NCI-H345 treated with DMSO at 0.1 percent for 48 hours (cell line): ENCODE results near the gene HTR2C.
A peak's percentile ranks its signal among the peaks of the same experiment; 100 is the strongest.
"Not testable (repeated sequence)": the region's sequence is repeated elsewhere in the genome, so short reads cannot be mapped to it uniquely, and the experiment has no call there.

Experiments used
- DNase-seq: peaks from one replicate; lab custom pipeline; 2025; ENCODE audit not compliant: unreplicated experiment; lab: John Stamatoyannopoulos, UW

Gene HTR2C

DNA sequence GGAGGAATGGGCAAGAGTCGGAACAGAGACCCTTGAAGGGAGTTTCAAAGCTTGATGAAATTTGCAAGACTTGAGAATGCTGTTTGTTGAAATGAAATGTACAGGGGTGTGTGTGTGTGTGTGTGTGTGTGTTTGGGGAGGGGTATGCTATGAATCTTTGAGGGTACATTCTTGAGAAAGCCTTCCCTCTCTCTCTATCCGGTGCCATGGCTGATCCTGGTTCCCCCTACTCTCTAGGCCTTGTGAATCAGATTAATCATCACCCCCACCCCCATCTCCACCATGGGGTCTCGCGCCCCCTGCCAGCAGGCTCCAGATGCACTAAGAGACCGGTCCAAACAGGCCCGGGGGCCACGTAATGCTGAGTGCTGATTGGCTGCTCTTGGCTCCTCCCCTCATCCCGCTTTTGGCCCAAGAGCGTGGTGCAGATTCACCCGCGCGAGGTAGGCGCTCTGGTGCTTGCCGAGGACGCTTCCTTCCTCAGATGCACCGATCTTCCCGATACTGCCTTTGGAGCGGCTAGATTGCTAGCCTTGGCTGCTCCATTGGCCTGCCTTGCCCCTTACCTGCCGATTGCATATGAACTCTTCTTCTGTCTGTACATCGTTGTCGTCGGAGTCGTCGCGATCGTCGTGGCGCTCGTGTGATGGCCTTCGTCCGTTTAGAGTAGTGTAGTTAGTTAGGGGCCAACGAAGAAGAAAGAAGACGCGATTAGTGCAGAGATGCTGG lies at the start of gene HTR2C:
Gene HTR2C (plus strand): TSS at position 441 of the 729 bp plus-strand sequence. CDS start 142,851 bp downstream, outside the sequence.
- DNase-seq = no peak

DNA sequence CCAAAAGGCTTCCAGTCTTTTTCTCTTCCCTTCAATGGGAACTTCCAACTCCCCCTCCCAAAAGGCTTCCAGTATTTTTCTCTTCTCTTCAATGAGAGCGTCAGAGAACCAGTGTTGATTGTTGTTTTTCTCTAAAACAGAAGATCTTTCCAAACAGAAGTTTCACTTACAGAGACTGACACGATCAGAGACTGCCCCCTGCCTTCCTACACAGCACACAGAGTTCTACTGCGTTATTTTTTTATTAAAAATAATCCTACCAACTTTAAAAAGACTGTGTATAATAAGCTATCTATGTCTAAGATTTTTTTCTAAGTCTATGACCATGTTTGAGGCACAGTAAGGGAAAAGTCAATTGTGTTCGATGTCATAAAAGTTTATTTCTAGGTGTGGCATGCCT lies 3.5 kb upstream of the HTR2C start:
- DNase-seq = no peak

DNA sequence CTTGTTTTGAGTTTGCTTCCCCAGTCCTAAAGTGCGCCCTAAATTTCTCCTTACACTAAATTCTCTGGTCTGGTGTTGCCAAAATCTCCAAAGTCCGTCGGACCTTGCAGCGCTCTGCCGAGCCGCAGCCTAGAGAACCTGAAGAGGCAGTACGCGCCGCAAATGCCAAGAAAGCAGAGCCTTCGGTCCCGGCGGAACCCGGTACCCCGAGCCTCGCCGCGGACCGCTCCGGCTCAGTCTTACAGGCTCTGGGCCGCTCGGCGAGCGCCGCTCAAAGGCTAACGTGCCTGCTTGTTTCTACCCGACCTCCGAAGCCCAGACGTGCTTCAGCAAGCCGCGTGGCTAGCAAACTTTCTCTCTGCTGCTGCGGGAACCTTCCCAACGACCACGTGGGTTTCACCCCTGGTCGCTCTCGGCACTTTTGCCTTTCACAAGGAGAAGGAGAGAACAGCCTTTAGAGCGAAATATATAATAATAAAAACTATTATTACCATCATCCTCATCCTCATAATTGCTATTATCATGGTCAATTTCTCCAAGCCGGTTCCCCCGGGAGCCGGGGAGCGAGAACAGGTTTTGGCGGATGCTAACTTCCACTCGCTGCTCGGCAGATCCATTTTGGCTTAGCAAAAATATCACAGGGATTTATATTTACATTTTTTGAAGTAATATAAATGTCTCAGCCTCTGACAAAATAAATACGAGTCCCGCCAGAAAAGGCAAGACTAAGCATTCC lies 2.2 kb upstream of the HTR2C start:
- DNase-seq = no peak

DNA sequence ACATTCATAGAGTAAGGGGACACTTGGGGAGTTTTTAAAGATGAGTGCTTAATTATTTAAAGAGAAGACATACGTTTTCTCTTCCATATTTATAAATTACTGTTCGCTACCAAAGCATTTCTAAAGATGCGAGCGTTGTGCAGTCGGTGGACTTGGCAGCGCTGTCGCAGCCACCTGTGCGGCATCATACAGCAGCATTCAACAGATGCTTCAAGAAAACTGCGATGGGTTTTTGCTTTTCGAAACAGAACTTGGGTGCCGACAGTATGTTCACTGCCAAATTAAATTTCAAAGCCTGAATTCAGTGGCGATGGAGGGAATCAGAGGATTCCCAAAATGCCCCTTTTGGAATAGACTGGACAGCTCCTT lies 1.6 kb upstream of the HTR2C start:
- no peak for DNase-seq

DNA sequence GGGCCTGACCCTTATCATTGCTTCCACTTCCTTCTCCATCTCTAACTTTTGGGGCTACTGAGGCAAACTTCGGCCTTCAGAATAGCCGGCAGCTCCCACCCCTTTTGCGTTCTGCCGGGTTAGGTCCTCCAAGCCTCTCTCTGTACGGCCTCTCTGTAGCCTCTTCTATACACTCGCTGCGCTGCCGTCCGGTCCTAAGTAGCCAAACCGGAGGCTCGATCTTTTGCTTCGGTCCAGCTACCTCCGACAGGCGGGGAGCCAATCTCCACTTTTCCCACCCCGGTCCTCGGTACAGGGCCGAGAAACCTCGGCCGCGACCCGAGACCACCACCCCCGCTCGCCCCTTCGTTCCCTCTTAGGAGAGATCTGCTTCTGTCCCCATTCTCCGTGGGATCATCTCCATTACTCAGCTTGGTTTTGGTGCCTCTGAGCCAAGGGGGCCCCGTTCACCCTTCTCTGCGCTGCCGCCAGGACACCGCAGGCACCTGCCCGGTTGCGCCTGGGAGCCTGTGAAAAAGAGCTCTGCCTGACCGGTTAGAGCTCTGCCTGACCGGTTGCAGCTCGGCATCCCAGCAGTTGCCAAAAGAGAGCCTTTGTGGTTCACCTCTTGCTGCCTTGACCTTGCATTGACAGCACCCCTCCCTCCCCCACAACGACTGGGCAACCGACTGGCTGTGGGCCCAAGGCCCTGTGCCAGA lies 1.0 kb upstream of the HTR2C start:
- no peak for DNase-seq

DNA sequence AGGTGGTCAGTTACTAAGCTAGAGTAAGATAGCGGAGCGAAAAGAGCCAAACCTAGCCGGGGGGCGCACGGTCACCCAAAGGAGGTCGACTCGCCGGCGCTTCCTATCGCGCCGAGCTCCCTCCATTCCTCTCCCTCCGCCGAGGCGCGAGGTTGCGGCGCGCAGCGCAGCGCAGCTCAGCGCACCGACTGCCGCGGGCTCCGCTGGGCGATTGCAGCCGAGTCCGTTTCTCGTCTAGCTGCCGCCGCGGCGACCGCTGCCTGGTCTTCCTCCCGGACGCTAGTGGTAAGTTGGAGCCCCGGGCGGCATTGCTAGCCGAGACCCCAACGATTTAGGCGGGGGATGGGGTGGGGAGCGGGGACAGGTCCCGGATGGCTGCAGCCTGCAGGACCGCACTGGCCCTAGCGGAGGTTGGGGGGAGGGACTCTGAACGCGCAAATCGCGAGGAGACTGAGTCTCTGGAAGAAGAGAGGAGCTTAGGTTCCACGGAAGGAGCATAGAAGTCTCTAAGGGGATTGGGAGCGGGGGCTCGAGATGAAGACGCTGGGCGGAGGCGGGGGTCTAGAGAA lies 573 bp downstream of the HTR2C start:
- no peak for DNase-seq

DNA sequence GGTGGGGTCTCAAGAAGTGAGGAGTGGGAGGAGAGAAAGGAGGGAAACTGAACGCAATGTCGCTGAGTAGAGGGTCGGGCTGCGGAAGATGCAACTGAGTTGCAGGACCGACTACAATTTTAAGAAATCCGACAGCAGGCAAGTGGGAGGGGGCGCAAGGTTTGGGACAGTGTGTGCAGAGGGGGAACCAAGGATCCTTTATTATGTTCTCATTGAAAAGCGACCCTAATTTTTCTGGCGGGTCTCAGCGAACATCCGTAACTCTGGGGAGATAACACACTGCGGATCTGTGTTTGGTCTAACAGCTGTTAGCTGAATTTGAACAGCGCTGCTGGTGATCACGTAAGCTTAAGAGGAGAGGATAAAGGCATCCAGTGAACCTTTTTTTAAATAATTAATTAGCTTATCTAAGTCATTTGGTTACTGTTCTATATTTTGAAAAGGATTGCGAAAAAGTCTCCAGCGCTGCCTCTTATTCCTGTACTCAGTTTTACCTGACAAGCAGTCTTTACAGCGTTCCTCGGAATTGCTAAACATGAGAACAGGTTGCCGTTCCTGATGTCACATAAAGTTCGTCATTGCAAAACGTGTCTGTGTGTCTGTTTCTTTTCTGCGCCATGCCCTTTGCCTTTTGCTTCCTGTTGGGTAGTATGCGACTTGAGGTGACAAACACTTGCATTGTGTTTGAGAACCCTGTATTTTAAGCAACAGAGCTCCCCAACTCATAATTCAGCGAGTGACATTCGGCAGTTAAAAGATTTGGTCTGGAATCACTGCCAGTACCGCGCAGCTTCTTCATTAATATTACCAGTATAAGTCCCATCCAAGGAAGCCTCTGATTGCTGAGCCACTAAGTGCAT lies 1.3 kb downstream of the HTR2C start:
- DNase-seq = no peak

DNA sequence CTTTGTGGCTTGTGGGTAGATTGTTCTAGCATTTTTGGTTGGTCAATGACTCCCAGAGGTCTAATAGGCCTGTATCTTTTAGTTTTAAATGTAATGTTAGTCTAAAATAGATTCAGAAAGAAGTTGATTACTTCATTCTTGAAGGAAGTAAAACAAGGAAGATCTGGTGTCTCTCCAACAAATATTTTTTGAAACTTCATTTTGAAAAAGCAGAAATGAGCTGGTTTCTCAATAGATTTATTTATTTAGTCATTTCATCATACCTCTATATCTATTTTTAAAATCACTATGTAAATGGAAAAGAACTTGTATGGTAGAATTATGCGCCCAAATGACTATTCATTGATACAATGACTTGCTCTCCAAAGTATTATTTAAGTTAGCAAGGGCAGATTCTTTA lies 7.2 kb downstream of the HTR2C start:
- DNase-seq = no peak

DNA sequence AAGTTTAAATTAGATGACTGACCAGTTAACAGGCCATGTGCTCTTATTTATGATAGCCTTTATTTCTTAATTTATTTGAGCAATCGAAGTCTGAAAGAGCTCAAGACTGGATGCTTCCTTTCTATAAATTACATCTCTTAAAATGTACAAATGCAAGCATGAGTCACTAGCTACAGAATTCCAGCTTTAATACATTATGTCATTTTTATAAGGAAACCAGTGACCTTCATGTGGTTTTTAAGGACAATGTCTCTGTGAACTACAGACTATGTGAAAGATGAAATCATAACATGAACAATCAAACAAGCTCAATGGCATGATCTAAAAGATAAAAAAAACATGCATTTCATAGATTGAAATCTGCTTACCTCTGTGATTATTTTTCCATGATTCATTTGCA lies 15.4 kb downstream of the HTR2C start:
- no peak for DNase-seq

DNA sequence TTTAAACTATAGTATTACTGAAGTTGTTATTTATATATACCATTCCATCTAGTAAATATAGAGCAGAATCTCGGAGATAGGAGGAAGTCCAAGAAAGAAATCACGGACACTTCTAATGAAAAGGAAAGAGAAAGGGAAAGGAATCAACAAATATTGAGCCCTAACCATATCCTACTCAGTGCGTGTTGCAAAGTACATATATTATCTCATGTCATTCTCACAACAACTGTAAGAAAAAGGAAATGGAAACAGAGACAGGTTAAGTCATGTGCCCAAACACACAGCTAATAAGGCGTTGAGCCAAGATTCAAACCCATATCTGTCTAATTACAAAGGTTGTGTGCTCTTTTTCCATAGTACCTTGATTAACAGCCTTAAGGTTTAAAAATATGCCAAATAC lies 16.0 kb downstream of the HTR2C start:
- DNase-seq = no peak

DNA sequence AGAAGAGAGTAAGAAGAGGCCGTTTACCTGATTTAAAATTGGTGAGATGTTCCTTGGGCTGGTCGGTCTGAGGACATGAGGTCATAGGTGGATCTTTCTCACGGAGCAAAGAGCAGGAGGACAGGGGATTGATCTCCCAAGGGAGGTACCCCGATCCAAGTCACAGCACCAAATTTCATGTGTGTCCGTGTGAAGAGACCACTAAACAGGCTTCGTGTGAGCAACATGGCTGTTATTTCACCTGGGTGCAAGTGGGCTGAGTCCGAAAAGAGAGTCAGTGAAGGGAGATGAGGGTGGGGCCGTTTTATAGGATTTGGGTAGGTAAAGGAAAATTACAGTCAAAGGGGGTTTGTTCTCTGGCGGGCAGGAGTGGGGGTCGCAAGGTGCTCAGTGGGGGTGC lies 22.7 kb downstream of the HTR2C start:
- DNase-seq = not testable (repeated sequence)

DNA sequence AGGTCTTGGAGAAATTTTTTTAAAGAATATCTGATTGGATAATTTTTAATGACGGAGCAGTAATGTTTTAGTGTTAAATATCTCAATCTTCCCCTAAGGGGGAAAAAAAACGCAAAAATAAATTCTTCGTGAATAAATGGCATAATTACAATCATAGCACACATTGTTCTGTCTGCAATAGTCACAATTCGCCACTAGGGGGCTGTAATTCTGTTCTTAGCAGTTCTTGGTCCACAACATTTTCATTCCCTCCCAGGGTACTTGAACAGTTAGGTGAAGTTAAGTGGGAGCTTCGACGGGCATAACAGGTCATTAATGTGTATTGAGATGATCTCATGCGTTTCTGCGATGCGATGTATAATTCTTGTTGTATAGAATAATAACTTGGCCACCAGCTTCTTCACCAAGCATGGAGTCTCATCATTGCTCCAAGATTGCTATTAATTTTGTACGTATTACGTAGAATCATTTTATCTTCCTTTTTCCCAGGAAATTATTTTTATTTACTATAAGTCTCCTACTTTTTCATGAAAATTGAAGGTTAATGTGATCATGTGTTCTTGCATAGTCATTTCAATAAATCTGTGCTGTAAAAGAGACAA lies 27.2 kb downstream of the HTR2C start:
- peak; percentile 0 for DNase-seq

DNA sequence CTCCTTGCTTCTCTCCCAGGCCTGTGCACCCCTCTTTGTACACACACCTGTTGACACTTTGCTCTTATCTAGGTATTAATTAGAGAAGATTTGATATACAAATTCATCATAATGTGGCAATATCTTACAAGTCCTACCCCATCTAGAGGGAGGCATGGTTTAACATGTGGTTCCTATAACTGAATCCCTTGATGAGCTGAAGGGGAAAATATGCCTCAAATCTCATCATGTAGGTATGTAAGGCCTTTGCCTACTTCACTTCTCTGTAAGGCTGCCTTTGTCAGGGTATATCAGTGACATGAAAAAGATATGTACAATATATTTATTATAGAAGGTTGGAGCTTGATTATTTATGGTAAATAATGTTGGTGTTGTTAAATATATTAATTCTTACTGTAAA lies 31.9 kb downstream of the HTR2C start:
- DNase-seq = no peak

DNA sequence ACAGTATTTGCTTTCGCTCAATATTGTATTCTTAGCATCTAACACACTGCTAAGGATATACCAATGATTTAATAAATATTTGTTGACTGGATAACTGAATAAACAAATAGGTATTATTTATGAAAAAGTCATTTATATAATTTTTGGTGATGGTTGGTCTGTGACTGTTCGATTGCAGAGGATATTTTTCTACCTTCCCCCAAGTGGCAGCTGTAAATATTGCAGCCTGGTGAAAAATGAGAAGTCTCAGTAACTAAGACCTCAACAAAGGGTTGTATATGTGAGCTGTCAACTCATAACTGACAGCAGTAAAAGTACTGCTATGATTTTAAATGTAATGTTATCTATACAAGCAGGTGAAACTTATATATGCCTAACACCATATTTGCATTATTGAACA lies 36.0 kb downstream of the HTR2C start:
- no peak for DNase-seq

DNA sequence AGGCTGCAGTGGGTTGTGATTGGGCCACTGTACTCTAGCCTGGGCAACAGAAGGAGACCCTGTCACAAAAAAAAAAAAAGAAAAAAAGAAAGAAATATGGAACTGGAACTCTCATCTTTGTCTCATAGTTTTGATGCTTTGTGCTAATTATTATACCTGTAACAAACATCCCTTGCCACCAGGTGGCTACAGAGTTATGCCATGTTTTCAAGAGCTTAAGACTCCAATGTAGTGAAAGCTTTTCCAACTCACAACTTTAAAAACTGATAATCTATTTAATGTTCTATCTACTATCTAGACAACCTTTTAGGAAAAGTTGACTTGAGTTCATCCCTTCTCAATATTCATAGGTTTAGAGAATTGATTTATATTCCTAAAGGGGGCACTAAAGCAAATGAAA lies 42.4 kb downstream of the HTR2C start:
- DNase-seq = no peak

DNA sequence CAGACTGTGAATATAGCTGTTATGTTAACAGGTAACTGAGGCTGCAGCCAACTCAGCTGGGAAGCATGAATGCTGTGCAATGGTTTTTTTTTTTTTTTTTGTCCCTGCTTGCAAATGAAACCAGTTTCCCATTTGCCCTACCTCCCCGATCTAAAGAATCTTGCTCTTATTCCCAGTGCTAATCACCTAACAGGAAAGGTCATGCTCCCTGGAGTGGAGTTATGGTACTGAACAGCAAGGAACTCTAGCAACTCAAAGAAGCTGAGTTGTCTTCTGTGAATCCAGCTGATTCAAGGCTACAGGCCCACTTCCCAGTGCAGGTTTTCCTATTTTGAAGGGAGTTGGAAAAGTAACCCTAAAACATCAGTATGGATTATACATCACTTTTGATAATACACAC lies 52.1 kb downstream of the HTR2C start:
- no peak for DNase-seq

DNA sequence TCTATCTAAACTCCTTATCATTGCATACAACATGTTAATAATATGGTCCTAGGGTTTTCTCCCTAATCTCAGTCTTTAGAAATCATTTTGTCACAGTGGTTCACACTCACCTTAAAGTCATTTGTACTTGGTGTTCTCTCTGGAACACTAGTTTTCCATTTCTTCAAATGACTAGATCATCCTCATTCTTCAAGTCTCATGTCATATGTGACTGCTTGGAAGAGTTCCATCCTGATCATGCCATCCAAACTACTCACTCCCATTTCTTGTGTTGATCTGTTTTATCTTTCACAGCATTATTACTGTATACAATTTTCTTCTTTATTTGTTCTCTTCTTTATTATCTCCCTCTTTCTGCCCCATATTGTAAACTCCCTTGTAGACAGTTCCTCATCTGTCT lies 66.5 kb downstream of the HTR2C start:
- no peak for DNase-seq

DNA sequence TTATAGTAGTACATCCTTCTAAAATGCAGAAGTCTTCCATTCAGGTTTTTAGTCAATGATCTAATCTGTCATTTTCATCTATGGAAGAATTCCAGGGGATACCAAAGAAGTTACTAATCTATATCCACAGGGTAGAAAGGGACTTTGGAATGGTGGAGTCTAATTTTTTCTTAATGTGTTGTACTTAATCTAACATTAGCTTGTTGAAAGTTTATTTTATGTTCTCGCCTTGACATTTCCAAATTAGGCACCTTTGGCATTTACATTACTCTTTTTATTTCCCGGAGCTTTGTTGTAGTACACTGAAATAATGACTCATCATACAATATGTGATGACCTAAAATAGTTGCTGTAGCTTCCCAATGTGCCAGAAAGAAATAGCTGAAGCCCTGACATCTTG lies 91.5 kb downstream of the HTR2C start:
- DNase-seq = no peak

DNA sequence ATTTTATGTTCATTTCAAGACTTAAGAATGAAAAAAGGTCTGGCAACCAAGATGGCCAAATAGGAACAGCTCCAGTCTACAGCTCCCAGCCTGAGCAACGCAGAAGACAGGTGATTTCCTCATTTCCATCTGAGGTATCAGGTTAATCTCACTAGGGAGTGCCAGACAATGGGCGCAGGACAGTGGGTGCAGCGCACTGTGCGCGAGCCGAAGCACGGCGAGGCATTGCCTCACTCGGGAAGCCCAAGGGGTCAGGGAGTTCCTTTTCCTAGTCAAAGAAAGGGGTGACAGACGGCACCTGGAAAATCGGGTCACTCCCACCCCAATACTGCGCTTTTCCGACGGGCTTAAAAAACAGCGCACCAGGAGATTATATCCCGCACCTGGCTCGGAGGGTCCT lies 116.6 kb downstream of the HTR2C start:
- DNase-seq = not testable (repeated sequence)

DNA sequence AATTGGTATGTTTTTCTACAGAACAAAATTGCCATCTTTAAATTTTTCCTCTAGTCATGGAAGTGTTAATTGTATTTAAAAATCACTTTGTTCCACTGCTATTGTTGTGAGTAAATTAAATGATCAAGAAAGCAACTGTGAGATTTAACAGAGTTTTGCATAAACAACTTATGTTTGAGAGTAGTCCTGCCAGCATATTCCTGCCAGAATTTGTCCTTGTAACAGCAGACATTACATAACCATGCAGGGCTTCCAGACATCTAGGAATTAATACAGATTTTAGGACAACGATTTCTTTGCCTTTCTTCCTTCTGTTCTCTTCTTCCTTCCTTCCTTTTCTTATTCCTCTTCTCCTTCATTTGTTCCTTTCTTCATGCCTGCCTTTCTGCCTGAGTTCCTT lies 125.5 kb downstream of the HTR2C start:
- no peak for DNase-seq

DNA sequence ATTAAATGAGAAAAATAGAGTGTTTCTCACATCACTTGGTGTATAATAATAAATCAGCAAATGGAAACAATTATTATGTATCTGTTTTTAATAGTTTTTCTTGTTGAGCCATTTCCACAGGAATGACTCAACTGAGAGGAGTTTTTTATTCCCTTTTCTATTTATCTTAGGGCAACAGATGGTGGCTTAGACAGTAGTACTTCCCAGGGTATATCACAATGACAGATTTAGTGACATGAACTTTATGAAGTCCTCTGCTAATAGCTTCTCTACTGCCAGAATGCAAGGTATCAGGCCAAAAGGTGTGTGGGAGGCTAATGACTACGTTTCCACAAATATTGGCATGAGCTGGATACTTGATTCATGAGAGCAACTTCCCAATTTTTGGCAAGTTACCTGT lies 126.7 kb downstream of the HTR2C start:
- DNase-seq = no peak
